SIG-M5 treated with dmso at 0.1 percent for 504 hours (cell line): Measurements from ENCODE around the gene CHN2.

Source experiments
- DNase-seq: peaks from one replicate; lab custom pipeline; 2025; ENCODE audit not compliant: unreplicated experiment; lab: John Stamatoyannopoulos, UW

CHN2 gene

DNA sequence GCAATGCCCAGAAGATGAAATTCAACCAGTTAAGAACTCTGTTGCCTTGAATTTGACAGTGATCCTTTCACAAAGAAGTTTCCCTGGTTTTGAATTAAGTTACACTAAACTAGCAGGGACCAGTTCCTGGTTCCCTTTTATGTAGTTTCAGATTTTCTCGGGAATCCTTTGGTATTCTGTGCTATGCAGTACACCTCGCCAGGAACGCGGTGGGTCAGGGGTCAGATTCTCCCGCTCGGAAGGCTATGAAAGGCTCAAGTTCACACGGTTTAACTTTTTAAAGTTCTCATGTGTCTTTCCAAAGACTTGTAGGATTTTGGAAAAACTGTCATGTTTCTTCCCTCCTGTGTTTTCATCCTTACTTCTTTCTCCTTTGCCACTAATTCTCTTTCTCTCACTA, 264.4 kb downstream of the CHN2 start:
- no peak for DNase-seq

DNA sequence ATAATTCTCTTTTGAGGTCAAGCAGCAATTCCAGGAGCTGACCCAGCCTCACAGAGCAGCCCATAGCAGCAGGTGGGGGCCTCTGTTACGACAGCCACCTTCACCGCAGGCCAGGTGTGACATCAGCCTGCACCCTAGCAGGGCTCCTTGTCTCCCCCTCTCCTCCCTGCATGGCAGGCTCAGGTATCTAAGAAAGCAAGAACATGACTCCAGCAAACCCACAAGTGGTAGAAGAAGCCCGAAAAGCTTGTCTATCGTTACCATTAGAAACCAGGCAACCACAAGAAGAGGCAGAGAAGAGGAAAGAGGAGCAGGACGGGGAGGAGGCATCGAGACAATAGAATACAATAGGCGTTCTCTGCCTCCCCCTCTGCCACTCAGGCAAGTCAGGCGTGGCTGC, 265.0 kb downstream of the CHN2 start:
- DNase-seq, result no peak

DNA sequence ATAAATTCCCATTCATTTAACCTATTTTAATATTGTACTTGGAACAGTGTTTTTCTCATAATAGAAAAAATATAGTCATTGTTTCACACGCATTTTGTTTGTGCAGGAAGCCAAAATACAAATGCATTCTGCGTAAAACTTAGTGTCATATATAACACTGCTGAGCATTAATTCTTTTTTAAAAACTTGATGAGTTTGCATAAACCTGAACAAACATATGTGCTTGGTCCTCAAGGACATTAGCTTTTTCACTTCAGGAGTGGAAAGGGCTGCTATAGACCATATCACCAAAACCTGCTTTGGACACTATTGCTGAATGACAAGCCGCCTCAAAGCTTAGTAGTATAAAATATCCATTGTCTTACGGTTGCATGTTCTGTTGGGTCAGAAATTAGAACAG, 267.4 kb downstream of the CHN2 start:
- DNase-seq, result no peak

DNA sequence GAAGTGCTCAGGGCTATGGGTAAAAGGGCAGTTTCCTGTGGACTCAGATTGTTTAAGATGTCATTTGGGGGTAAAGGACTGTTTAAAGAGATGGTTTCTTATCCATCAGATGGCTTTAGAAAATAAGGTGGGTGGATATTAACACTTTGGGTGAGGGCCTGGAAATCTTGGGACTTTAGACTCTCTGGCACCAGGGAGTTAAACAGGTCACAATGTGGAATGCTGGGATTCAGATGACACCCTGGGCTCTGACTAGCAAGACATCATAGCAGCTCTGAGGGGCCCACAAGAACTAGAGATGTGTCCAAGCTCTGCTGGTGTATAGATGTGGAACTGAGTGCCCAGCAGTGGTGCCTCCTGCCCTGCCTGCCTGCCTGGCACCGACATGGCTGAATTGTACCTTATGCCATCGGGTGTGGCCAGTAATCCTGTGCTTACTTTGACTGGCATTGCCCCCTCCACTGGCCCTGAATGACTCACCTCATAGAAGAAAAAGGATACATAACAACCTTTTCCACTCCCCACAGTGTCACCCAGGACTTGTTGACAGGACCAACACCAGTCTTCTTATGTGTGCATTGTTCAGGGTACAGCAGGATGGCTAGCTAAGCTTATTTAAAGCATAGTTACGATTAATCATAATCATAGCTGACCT, 269.1 kb downstream of the CHN2 start:
- no peak for DNase-seq

DNA sequence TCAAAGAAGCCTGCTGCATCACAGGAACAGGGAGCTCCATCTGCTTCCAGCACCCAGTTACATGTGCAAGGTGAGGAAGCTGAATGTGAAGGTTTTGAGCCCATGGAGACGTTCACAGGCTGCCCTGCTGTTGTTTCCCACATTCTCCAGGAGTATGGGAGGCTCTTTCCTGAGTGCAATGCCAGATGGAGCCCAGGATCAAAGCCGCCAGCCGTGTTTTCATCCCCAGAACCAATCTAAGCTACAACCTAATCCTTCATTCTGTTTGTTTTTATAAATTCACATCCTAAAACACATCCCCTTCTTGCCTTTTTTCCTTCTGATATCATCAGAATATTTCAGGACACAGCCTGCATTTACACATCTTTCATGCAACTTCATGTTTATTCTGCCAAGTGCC, 270.2 kb downstream of the CHN2 start:
- DNase-seq, result no peak

- no peak for DNase-seq
Observed at GRCh38 chr7:29467193-29467926, 272.8 kb downstream of the CHN2 start.

GRCh38 chr7:29468196-29468595, 273.6 kb downstream of the CHN2 start:
- no peak for DNase-seq

- no peak for DNase-seq
Observed at GRCh38 chr7:29469281-29469680, 274.7 kb downstream of the CHN2 start.

DNA sequence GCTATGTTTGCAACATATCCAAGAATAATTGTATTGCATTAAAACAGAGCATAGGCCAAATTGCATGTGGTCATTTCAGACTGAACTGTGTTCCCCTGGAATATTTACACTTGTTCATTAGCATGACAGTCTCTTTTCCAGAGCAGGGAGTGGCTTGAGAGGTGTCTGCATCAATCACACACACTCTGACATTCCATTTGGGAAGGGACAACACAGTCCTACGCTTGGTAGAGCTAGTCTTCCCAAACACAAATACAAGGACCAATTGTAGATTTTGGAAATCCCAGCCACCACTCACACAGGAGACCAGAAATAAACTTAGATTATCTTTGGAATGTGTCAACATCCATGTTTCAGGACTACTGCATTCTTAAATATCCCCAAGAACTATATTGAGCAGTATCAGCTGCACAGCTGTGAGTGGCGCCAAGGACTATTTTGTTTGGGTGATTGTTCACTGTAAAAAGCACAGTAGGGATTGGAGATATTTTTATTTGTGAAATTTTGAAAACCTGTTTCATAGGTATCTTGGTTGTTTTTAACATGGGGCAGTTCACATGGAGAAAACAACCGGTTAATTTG, 275.5 kb downstream of the CHN2 start:
- no peak for DNase-seq

GRCh38 chr7:29471444-29472138, 277.0 kb downstream of the CHN2 start:
- DNase-seq, result no peak

- DNase-seq, result no peak
Observed at GRCh38 chr7:29476916-29477315, 282.3 kb downstream of the CHN2 start.

DNA sequence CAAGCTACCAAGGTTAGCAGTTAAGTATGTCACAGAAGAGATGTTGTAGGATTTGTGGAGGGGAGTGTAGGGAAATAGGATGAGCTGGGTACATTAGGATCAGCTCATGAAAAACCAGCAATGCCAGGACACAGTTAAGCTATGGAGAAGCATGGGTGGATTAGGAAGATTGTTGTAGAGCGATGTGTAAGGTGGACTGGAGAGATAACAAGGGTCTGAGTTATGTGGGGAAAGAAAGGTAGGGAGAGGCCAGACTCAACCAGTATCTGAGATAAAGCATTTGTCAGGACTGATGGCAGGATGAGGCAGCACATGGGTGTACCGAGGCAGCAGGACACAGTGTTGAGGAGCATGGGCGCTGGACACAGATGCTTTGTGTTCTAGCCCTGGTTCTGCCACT, 283.7 kb downstream of the CHN2 start:
- no peak for DNase-seq

DNA sequence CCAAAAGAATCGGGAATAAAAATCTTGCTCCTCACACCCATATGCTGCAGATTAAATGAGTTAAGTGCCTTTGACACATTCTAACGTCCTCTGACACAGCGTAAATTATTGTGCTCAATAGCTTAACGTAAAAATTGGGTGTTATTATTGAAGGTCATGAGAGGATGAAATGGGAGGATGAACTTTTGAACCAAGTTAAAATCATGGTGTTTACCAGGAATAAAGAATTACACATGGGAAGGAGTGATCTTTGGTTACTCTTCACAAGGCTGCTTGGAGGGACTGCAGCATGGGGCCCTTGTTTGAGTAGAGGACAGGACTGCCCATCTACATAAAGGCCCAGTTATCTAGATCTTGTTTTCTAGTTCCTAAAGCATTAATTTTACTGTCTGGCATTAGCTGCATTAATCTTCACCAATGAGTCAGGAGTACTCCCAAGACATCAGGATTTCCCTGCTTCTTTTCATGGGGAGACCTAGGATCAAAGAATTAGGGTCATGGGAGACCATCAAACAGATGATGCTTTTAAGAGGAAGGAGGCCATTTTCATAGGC, 284.2 kb downstream of the CHN2 start:
- no peak for DNase-seq

DNA sequence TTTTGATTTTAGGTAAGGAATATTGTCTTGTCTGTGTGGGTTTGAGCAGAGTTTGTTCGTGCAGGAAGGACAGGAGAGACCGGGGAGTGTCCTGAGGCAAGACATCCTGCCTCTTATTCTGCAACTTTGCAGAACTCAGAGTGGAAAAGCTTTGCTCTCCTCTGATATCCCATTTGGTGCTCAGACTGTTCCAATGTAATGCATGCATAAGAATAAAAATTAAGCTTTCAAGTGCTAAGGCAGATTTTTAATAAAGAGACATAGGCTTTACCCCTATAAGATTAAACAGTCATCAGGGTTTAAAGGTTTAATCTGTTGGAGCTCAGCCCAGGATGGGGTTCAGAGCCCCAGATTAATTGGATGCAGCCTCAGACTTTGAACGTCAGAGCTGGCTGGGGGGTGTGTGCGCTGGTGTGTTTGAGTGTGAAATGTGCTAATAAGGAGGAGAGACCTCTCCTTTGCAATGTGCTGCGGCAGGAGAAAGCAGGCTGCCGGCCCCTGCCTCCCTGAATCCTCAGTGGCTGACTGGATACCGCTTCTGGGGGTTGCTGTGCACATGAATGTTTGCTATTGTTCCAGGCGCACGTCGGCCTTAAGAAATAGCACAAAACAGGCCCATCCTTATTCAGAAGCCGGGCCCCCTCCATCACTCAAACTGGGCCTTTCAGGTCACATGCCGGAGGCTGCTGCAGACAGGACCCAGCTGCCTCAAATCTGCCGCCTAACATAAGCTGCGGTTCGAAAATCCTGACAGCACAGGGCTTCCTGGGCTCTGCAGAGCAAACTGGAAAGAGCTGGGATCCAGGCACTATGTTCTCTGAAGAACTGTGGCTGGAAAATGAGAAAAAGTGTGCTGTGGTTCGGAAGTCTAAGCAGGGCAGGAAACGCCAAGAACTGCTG, 285.0 kb downstream of the CHN2 start:
- no peak for DNase-seq

GRCh38 chr7:29480451-29480850, 285.9 kb downstream of the CHN2 start:
- DNase-seq, result no peak

DNA sequence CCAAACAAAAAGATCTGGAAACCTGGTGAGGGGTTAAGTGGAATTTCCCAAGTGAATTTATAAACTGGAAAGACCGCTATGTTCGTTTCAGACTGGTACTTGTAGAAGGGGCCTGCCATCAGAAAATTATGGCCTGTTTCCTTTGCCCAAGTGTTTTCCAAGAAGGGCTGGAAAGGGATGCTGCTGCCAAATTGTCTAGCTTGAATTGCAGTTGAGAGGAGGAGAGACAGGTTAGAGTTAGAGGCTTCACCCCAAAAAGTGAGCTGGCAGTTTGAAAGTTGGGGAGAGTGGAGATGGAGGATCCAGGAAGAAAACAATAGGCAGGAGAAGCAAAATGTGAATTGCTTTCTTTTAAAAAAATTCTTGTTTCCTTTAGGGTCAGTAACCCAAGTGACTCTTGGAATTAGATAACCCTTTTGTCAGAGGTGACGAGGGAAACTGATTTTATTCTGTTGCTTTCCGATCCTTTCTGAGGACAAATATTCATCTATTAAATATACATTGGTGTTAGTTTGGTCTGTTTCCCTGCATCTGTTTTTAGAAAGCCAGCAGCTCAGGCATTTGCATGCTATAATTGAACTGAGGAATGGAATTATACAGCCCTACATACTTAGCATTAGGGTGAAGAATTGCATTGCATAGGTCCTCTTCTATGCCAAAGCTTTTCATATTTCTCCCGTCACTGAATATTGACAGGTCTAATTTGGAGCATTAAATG, 286.5 kb downstream of the CHN2 start:
- no peak for DNase-seq

DNA sequence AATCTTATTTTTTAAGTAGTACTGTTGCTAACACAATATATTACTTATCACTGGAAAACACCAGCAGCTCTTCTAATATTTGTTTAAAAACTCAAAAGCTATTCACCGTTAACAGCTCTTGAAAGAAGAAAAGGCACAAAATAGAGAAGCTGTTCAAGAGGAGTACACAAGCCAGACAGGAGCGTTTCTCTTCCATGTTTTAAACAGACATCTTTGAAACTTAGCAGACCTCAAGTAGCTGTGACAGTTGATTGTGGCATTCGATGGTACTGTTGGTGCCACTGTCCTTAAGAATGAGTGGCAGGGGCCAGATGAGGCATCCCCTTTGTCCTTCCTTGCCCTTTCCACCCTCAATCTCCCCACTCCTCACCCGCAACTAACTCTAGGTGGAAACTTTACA, 287.5 kb downstream of the CHN2 start:
- DNase-seq, result no peak

DNA sequence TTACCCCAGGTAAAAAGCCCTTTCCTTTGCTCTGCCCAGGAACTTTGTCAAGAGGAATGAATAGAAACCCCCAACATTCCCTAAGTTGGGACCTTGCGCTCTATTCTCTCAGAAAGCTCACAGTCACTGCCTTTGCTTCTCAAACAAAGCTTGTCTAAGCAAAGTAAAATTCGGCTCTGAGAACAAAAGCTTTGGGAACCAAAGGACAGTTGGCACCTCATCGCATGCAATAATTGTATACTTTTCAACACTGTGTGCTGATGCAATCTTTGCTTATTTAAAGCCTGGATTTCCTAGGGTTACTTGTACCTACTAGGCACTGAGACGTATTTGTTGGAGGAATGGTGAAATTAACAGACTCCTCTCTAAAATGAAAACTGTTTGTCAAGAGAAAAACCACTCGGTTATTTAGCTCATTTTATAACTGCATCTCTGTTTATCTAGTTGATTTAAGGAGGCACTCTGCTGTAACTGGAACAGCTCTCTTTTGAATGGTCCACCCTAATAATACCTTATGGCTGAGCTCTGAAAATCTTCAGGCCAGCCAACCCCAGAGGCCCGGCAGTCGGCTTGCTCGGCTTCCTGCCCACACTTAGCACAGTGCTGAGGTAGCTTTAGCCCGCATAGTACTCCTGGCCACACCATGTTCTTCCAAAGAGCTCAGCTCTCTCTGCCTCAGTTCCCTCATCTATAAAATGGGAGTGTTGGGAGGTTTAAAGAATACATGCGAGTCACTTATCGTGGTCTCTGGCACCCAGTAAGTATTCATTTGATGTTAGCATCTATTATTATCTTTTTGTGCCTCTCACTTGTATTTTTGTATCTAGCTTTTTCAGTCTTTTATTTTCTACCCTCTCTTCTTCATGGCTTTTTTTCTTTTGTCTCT, 288.9 kb downstream of the CHN2 start:
- DNase-seq, result no peak

DNA sequence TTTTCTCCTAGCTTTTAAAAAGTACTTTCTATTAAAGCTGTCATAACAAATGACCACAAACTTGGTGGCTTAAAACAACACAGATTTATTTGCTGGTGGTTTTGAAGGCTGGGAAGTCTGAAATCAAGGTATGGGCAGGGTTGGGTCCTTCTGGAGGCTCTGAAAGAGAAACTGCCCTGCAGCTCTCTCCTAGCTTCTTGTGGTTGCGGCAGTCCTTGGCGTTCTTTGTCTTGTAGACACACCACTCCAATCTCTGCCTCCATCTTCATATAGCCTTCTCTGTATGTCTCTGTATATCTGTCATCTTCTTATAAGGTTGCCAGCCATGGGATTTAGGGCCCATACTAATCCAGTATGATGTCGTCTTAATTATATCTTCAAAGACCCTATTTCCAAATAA, 289.7 kb downstream of the CHN2 start:
- DNase-seq, result no peak
